NCI-H2081 (cell line): ENCODE results near the gene TMEM200B.
"Not testable (repeated sequence)": the region's sequence is repeated elsewhere in the genome, so short reads cannot be mapped to it uniquely, and the experiment has no call there.

Source experiments
- DNase-seq, 2 experiments: peaks; one replicate each; lab custom pipeline; 2025; lab: John Stamatoyannopoulos, UW

TMEM200B gene

DNA sequence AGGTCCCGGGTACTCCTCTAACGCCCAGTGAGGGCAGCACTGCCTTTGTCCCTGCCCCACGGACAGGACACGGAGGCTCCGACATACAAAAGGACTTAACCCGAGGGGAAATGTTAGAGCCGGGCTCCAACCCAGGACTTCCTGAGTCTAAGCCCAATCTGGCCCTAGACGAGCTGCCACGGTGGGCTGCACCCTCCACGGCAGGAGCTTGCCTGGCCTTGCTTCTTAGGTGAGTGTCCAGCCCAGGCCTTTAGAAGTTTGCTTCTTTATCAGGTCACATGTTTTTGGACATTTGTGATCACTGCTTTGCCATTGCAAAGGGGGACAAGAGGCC, 11.0 kb upstream of the TMEM200B start:
- no peak for DNase-seq

- DNase-seq: no peak
Observed at GRCh38 chr1:29133861-29134694, 10.4 kb upstream of the TMEM200B start.

GRCh38 chr1:29131056-29131455, 7.4 kb upstream of the TMEM200B start:
- not testable (repeated sequence) for DNase-seq

GRCh38 chr1:29129916-29130315, 6.2 kb upstream of the TMEM200B start:
- no peak for DNase-seq

DNA sequence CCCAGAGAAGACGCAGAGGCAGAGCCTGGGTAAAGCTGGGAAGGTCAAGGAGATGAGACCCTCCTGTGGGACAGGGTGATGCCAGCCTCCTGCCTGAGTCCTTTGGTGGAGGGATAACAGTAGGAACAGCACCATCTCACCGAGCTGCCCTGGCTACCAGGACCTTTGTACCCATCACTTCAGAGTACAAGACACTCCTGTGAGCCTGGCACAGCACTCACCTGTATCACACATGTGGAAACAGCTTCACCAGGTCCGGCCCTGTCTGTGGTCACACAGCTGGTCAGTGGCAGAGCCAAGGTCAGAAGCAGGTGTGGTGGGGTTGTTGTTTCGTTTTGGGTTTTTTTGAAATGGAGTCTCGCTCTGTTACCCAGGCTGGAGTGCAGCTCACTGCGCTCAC, 5.0 kb upstream of the TMEM200B start:
- no peak for DNase-seq

- DNase-seq: no peak
Observed at GRCh38 chr1:29126198-29126597, 2.5 kb upstream of the TMEM200B start.

DNA sequence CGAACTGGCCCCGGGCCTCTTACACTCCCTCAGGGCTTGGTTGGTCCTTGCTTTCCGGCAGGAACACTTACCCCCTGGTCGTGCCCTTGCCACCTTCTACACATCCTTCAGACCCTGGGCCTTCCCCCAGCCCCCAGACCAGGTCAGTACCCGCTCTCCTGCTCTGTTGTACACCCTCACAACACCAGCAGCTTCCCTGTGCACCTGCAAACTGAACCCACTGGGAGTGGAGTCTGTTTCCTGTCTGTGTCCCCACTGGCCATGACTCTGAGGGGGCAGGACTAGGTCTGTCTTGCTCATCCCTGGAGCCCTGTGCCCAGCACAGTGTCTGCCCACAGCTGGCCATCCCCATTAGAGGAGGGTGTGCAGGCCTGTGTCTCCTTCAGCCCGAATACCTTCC, 2.1 kb upstream of the TMEM200B start:
- no peak for DNase-seq

DNA sequence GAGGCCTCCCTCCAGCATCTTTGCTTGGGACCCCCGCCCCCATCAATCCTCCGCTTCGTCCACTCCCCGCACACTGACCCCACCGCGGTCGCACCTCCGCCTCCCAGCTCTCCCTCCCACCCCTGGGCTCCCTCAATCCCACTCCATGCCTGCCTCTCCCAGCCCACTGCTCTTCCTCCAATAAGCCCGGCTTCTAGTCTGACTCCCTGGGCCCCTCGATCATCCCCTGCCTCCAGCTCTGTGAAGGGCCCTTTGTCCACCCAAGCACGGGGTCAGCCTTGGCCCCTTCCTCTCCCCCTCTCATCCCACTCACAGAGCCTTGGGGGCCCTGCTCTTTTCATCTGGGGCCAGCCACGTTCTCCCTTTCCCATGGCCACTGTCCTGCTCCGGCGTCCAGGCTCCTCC, 1.5 kb upstream of the TMEM200B start:
- DNase-seq: no peak

DNA sequence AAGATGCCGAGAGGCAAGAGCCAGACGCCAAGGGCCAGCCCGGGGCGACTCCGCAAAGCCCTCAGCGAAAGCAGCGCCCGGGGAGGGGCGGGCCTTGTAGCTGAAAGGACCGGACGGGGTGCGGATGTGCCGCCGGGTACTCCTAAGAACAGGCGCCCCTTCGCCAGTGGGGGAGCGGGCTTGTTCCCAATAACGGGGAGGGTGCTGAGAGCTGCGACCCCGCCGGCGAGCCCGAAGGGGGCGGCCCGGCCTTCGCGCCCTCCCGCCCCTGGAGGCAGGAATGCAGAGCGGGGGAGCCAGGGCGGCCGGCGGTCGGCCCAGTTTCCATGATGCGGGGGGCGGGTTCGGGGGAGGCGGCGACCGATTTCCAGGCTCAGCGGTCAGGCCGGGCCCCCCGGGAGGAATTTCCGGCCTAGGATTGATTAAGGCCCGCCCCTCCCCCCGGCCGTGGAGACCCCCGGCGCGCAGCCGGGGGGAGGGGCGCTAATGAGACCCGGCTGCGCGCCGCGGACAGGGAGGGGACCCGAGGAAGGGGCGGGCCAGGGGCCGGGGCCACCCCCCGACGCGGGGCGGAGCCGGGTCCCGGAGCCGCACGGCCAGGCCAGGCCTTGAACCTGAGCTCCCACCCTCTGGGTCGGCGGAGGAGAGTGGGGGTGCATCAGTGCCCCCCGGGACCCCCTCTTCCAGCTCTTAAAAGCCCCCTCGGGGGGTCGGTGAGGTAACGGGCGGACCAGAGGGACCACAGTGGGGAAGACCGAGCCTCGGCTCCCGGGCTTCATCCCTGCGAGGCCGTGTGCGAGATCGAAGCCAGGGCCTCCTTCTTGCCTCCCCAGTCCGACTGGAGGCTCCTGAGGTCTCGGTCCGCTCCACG, 898 bp upstream of the TMEM200B start:
- DNase-seq: no peak

DNA sequence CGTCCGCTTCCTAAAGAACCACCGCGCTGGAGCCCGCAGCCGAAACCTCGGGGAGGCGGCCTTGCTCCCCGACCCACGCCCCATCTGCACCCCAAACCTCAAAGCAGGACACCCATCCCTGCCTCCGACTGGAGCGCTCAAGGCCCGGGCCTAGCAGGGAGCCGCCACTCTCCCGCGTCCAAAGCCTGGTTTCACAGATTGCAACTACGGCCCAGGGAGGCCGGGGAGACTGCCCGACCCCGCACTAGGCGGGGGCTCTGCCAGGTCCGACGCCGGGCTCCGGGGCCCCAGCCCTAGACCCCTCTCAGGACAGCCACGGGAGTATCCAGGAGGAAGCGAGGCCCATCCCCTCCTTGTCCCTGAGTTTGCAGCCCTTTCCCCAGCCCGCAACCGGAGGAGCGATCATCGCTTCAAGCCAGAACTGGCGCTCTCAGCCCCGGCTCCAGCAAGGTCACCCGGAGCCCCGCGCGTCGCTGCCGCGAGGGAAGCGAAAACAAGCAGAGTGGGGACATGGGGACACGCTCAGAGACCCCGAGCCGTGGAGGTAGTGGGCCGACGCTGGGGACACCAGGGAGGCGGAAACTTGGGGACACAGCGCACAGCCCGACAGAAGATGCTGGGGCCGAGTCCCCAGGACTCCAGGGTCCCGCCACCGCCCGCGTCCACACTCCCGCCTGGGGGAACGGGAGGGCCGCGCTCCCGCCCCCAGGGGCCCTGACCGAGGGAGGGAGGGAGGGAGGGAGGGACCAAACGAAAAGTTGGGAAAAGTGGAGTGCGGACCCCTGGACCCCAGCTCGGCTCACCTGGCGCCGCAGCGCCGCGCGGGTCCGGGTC, 433 bp downstream of the TMEM200B start:
- DNase-seq: no peak

DNA sequence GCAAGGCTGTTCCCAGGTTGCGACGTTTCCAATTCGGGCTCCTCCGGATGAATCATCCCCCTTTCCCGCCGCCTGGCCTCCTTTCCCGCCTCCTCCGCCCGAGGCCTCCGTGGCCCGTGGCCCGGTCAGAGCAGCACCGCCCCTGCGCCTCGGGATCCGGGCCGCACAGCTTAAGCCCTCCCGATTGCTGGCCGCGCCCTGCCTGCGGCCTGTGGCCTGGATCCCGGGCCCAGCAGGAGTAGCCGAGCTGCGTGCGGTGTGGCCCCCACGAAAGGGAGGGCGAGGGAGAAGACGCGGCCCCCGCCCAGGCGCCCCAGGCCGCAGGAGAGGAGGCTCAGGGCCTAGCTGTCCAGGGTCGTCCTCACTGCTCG, 1.0 kb downstream of the TMEM200B start:
- DNase-seq: no peak

DNA sequence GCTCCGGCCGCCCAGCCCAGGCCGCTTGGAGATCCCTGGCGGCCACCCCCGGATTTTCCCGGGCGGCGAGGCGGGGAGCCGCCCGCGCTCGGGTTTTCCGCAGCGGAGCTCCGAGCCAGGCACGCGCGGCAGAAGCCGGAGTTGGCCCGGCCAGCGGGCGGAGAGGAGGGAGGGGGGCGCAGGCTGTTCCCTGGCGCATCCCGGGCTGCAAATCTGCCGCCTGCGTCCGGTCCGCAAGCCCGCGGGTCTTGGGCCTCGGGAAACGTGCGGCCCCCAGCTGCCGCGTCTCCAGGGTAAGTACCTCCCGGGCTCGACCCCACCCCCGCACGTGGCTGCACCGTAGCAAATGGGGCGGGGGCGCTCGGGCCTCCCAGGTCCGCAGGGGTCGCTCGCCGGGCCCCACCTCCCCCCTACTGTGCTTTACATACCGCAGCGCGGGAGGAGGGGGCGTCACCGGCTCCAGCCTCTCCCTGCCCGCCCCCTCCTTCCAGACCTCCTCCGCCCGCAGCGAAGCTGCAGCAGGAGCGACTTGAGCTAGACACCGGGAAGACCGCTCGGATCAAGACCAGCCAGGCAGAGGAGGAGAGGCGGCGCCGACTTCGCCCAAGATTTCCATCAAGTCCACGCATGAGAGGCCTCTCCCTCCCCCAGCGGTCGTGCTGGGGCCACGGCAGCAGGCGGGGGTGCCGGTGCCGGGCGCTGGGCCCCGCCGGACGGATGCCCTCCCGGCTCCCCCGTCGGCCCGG, 1.6 kb downstream of the TMEM200B start:
- DNase-seq: no peak

GRCh38 chr1:29121516-29121935, 2.2 kb downstream of the TMEM200B start:
- no peak for DNase-seq

DNA sequence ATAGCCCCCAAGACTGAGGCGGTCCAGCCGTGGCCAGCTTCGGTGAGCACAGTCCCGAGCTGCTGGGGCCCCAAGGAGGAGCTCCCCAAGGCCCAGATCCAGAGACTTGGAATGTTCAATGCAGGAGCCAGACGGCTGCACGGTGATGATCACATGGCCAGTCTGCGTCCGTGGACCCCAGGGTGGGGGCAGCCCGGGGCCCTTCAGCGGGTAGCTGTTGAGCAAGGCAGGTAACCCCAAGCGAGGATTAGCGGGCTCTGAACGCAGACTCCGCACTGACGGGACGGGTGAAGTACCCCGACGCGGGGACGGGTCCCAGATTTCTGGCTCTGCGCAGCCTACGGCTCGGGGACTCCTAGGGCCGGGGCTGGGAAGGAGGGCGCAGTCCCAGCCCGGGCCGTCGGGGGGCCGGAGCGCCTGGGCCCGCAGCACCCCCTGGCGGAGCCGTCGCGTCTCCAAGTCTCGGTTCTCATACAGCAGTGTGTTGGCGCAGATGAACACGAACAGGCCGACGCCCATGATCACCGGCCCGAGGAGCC, 2.7 kb downstream of the TMEM200B start:
- no peak for DNase-seq

DNA sequence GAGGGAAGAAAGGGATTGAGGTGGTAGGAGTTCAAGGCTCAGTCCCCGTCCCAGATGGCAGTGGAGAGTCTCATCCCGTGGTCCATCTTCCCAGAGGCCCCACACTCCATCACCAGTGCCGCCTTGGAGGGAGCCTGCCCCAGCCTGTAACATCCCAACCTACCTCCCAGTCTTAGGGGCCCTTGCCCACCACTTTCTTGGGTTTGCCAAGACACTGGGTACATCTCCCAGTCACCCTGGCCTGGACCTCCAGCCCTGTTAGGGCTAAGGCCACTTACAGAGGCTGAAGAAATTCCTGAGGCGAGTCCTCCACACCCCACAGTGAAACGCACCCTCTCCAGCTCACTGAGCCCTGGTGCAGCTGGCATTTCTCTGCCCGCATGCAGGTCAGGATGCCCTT, 3.3 kb downstream of the TMEM200B start:
- DNase-seq: no peak

GRCh38 chr1:29119121-29119929, 4.4 kb downstream of the TMEM200B start:
- no peak for DNase-seq

DNA sequence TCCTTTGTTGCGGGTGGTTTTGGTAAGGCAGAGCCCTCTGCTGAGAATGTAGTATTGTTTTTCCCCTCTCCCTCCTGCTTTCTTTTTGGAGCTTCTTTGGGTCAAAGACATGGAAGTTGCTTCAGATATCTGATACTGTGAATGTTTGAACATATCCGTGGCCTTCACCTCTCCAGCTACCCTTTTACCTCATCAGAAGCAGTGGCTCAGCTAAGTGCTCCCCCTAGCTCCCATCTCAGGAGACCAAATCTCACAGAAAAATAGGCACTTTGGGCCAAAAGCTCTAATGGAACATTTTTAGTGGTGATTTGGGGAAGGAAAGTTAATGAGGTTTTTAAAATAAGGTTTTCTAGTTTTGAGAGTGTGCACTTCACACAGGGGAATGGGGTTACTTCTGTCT, 6.3 kb downstream of the TMEM200B start:
- DNase-seq: no peak

DNA sequence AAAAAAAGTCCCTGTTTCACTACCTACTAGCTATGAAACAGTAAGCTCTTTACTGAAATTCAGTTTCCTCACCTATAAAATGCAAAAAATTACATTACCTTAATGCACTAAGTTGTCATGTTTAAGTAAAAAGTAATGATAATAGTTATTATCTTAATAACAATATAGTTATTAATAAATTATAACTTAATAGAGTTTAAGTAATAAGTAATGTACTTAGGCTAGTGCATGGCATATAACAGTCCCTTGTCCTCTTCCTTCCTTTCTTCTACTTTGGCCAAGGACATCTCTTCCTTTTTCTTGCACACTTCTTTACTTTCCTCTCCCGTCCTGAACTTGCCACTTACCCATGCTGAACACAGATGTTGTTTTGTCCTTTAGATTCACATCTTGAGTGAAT, 9.0 kb downstream of the TMEM200B start:
- DNase-seq: no peak

- DNase-seq: no peak
Observed at GRCh38 chr1:29113413-29114117, 10.1 kb downstream of the TMEM200B start.
